Measurements from ENCODE around the gene TMEM50B.

Gene TMEM50B

DNA sequence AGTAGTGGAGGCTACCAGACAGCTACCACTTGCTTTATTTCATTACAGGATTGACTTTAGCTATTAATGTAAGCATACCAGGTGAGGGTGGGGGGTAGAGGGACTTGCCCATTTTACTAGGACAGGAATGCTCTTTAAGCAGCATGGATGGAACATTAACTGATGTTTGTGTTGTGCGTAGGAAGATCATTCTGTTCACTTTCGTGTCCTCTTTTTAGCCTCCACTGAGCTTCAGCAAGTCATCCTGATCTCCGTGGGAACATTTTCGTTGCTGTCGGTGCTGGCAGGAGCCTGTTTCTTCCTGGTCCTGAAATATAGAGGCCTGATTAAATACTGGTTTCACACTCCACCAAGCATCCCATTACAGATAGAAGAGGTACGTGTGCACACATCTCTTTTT lies 47.3 kb downstream of the TMEM50B start:
- WGBS, 2 experiments, result 95 to 96% methylated on average over 6 of the region's 6 CpGs
- Histone ChIP-seq H3K27me3 (ENCODE audit: control insufficient read depth, insufficient read depth, low read length, poor library complexity, severe bottlenecking) (no peaks in the 10 kb centered on the region), H3K27ac (ENCODE audit: insufficient read depth, low read depth, low read length, poor library complexity, severe bottlenecking) (no peak overlapping the region), H3K4me3 (ENCODE audit: insufficient read depth, low read depth, low read length) (no peak overlapping the region), H3K36me3 (ENCODE audit: control insufficient read depth, insufficient read depth, low read length) (peaks cover 36% of the 10 kb centered on the region), H3K9me3 (ENCODE audit: control insufficient read depth, low read length) (no peaks in the 10 kb centered on the region), H3K4me1 (ENCODE audit: control insufficient read depth, insufficient read depth, low read length) (no peaks in the 10 kb centered on the region)

DNA sequence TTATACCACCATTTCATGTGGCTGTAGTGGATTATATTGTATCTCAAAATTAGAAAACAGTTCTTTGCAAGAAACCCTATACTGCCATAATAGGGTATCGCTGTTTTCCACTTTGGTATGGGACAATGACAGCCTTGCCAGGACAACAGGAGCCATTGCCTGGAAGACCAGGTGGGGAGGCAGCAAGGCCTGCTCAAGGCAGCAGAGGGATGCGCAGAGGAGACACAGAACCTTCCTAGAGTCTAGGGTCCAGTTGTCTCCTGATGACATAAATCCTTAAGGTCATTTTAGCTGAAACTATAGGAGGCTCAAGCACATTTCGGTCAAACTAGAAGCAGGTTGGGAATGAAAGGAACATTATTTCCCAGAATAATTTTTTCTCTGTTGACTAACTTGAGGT lies 48.9 kb downstream of the TMEM50B start:
- no peaks in the 10 kb centered on the region for H3K4me1 ChIP-seq (ENCODE audit: control insufficient read depth, insufficient read depth, low read length)
- no peaks in the 10 kb centered on the region for H3K27me3 ChIP-seq (ENCODE audit: control insufficient read depth, insufficient read depth, low read length, poor library complexity, severe bottlenecking)
- no peak overlapping the region for H3K27ac ChIP-seq (ENCODE audit: insufficient read depth, low read depth, low read length, poor library complexity, severe bottlenecking)
- H3K36me3 ChIP-seq (ENCODE audit: control insufficient read depth, insufficient read depth, low read length), result peaks cover 36% of the 10 kb centered on the region
- H3K9me3 ChIP-seq (ENCODE audit: control insufficient read depth, low read length), result no peaks in the 10 kb centered on the region
- H3K4me3 ChIP-seq (ENCODE audit: insufficient read depth, low read depth, low read length), result no peak overlapping the region
- WGBS, 2 experiments, result 94 to 100% methylated on average over 3 of the region's 3 CpGs

DNA sequence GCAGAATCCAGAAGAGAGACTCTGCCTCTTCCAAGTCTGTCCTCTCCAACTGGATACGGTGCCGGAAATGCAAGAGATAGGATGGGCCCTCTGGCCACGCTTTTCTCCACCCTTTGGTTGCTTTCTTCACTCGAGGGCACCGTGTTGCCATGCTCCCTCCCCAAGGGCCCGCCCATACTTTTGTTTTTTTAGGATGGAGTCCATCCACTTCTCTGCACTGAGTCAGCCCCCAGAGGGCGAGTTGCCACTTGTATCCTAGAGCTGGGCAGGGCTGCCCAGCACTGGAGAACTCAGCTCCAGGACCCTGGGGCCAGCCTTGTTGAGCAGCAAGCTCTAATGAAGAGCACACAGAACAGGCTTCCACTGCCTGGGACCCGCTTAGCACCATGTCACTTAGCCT lies 51.1 kb downstream of the TMEM50B start:
- Histone ChIP-seq H3K4me3 (ENCODE audit: insufficient read depth, low read depth, low read length) (no peak overlapping the region), H3K36me3 (ENCODE audit: control insufficient read depth, insufficient read depth, low read length) (peaks cover 37% of the 10 kb centered on the region), H3K27me3 (ENCODE audit: control insufficient read depth, insufficient read depth, low read length, poor library complexity, severe bottlenecking) (no peaks in the 10 kb centered on the region), H3K27ac (ENCODE audit: insufficient read depth, low read depth, low read length, poor library complexity, severe bottlenecking) (no peak overlapping the region), H3K4me1 (ENCODE audit: control insufficient read depth, insufficient read depth, low read length) (no peaks in the 10 kb centered on the region), H3K9me3 (ENCODE audit: control insufficient read depth, low read length) (no peaks in the 10 kb centered on the region)
- 93 to 94% methylated on average over 8 of the region's 8 CpGs for WGBS, 2 experiments

DNA sequence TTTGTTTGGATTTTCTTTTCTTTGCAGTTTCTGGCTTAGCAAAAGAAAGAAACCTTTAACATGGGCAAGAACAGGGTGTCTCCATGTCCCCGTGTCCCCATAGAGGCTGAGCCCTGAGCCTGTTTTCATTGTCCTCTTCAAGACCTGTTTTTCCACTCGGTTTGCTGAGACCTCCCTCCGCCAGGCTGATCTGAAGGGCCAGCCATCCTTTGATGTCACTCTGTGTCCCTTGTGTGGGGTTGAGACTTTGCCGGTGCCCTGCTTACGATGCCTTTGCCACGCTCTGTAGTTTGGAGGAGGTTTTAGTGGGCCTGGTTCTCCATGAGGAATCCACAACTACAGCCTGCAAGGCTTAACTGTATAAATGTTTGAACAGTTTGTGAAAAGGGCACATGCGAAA lies 52.7 kb downstream of the TMEM50B start:
- Histone ChIP-seq H3K27me3 (ENCODE audit: control insufficient read depth, insufficient read depth, low read length, poor library complexity, severe bottlenecking) (no peaks in the 10 kb centered on the region), H3K27ac (ENCODE audit: insufficient read depth, low read depth, low read length, poor library complexity, severe bottlenecking) (no peak overlapping the region), H3K4me1 (ENCODE audit: control insufficient read depth, insufficient read depth, low read length) (no peaks in the 10 kb centered on the region), H3K36me3 (ENCODE audit: control insufficient read depth, insufficient read depth, low read length) (peaks cover 28% of the 10 kb centered on the region), H3K9me3 (ENCODE audit: control insufficient read depth, low read length) (no peaks in the 10 kb centered on the region), H3K4me3 (ENCODE audit: insufficient read depth, low read depth, low read length) (no peak overlapping the region)
- WGBS, 2 experiments, result 94% methylated on average over 7 of the region's 7 CpGs

DNA sequence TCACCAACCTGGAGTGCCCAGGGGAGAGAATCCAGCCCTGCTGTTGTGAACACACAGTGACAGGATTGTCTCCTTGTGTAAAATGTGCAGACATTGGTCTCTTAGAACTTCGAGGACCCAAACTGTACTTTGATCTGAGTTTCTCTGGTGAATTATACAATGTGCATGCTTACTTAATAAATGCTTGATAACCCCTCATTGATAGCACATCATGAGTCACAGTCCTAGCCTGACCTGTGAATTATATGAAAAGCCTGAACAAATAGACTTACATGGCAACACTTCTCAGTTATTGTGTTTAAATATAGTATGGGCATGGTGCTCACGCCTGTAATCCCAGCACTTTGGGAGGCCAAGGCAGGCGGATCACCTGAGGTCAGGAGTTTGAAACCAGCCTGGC lies 53.9 kb downstream of the TMEM50B start:
- Histone ChIP-seq H3K27me3 (ENCODE audit: control insufficient read depth, insufficient read depth, low read length, poor library complexity, severe bottlenecking) (no peaks in the 10 kb centered on the region), H3K9me3 (ENCODE audit: control insufficient read depth, low read length) (no peaks in the 10 kb centered on the region), H3K4me1 (ENCODE audit: control insufficient read depth, insufficient read depth, low read length) (no peaks in the 10 kb centered on the region), H3K27ac (ENCODE audit: insufficient read depth, low read depth, low read length, poor library complexity, severe bottlenecking) (no peak overlapping the region), H3K4me3 (ENCODE audit: insufficient read depth, low read depth, low read length) (no peak overlapping the region), H3K36me3 (ENCODE audit: control insufficient read depth, insufficient read depth, low read length) (peaks cover 30% of the 10 kb centered on the region)
- WGBS, 2 experiments, result 87 to 93% methylated on average over 3 of the region's 3 CpGs

DNA sequence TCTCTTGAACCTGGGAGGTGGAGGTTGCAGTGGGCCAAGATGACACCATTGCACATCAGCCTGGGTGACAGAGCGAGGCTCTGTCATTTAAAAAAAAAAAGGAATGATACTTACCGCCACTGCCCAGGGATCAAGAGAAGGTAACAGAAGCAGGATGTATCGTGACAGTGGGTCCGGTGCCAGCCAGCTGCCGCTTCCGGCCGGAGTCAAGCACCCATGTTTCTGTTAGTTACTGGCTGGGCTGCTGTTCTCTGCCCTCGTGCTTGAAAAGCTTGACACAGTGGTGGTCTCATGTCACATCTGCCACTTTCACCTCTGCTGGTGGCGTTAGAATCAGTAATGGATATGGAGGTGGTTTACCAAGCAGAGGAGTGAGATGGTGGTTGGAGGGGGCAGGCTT lies 55.6 kb downstream of the TMEM50B start:
- Histone ChIP-seq H3K4me3 (ENCODE audit: insufficient read depth, low read depth, low read length) (no peak overlapping the region), H3K27ac (ENCODE audit: insufficient read depth, low read depth, low read length, poor library complexity, severe bottlenecking) (no peak overlapping the region), H3K4me1 (ENCODE audit: control insufficient read depth, insufficient read depth, low read length) (no peaks in the 10 kb centered on the region), H3K9me3 (ENCODE audit: control insufficient read depth, low read length) (no peaks in the 10 kb centered on the region), H3K36me3 (ENCODE audit: control insufficient read depth, insufficient read depth, low read length) (peaks cover 29% of the 10 kb centered on the region), H3K27me3 (ENCODE audit: control insufficient read depth, insufficient read depth, low read length, poor library complexity, severe bottlenecking) (no peaks in the 10 kb centered on the region)
- WGBS, 2 experiments, result 94 to 96% methylated on average over 9 of the region's 9 CpGs

DNA sequence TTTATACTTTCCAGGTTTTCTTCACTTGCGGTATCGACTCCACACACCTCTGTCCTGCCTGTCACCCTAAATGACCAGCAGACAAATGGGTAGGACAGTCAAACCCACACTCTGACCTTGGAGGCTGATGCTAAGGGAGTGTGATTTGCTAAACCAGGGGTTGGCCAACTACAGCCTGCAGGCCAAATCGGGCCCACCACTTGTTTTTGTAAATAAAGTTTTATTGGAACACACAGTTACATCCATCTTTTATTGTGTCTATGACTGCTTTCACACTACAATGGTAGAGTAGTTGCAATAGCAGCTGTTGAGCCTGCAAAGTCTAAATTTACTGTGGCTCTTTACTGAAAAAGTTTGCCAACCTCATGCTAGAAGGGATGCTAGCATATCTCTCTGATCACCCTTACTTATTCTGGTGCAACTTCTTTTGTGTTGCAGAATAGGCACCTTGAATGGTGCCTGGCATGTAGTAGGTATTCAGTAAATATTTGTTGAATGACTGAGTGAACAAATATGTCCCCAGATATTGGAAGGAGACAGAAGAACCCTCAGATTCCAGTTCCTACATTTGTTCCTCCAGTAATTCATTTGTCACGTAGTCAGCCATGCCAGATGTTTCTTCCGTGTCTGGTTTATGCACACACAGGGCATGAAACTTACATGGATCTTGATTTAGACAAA lies 57.9 kb downstream of the TMEM50B start:
- Histone ChIP-seq H3K36me3 (ENCODE audit: control insufficient read depth, insufficient read depth, low read length) (peaks cover 20% of the 10 kb centered on the region), H3K27ac (ENCODE audit: insufficient read depth, low read depth, low read length, poor library complexity, severe bottlenecking) (no peak overlapping the region), H3K27me3 (ENCODE audit: control insufficient read depth, insufficient read depth, low read length, poor library complexity, severe bottlenecking) (no peaks in the 10 kb centered on the region), H3K9me3 (ENCODE audit: control insufficient read depth, low read length) (no peaks in the 10 kb centered on the region), H3K4me3 (ENCODE audit: insufficient read depth, low read depth, low read length) (no peak overlapping the region), H3K4me1 (ENCODE audit: control insufficient read depth, insufficient read depth, low read length) (no peaks in the 10 kb centered on the region)
- WGBS, 2 experiments, result 92 to 94% methylated on average over 5 of the region's 5 CpGs

DNA sequence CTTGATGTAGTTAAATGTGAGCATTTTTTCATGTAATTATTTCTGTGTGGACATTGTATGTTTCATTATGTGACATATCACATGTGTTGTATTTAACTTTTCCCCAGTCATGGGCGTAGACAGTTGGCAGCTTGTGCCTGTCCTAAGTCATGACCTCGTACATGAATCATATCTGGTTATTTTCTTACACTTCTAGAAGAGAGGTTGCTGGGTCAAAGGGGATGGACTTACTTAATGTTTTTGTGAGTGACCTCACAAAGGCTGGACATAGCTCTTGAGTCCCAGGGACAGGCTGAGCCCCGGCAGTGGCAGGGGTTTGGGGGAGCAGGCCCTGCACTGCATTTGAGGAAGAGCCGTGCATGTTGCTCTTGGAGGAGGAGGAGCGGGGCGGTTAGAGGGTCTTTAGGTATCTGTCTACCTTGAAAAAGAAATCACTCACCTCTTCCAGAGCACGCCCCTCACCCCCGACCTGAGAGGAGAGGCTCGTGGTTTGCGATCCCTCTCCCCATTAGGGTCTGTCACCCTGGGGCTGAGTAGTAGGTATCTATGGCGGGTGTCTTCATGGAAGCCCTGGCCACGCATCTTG lies 60.1 kb downstream of the TMEM50B start:
- H3K4me1 ChIP-seq (ENCODE audit: control insufficient read depth, insufficient read depth, low read length), result no peaks in the 10 kb centered on the region
- no peak overlapping the region for H3K4me3 ChIP-seq (ENCODE audit: insufficient read depth, low read depth, low read length)
- H3K36me3 ChIP-seq (ENCODE audit: control insufficient read depth, insufficient read depth, low read length), result peaks cover 19% of the 10 kb centered on the region
- H3K27me3 ChIP-seq (ENCODE audit: control insufficient read depth, insufficient read depth, low read length, poor library complexity, severe bottlenecking), result no peaks in the 10 kb centered on the region
- WGBS, 2 experiments, result 94 to 98% methylated on average over 12 of the region's 12 CpGs
- H3K27ac ChIP-seq (ENCODE audit: insufficient read depth, low read depth, low read length, poor library complexity, severe bottlenecking), result no peak overlapping the region
- no peaks in the 10 kb centered on the region for H3K9me3 ChIP-seq (ENCODE audit: control insufficient read depth, low read length)

DNA sequence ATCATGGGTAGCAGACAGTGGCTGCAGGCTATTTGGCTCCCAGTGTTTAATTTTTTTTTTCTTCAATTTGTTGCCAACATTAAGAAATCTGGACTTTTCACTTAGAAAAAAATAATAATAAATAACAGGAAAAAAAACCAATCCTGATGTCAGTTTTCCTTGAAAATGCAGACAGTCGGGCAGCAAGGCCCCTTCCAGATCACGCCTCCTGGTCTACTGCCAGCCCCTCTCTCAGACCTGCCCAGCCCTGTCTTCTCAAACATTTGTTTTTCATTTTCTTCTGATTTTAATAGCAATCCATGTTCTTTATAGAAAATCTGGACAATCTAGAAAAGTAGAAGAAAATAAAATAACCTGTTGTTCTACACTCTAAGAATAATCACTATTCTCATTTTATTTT lies 61.1 kb downstream of the TMEM50B start:
- Histone ChIP-seq H3K9me3 (ENCODE audit: control insufficient read depth, low read length) (no peaks in the 10 kb centered on the region), H3K27ac (ENCODE audit: insufficient read depth, low read depth, low read length, poor library complexity, severe bottlenecking) (no peak overlapping the region), H3K27me3 (ENCODE audit: control insufficient read depth, insufficient read depth, low read length, poor library complexity, severe bottlenecking) (no peaks in the 10 kb centered on the region), H3K36me3 (ENCODE audit: control insufficient read depth, insufficient read depth, low read length) (peaks cover 19% of the 10 kb centered on the region), H3K4me3 (ENCODE audit: insufficient read depth, low read depth, low read length) (no peak overlapping the region), H3K4me1 (ENCODE audit: control insufficient read depth, insufficient read depth, low read length) (no peaks in the 10 kb centered on the region)
- WGBS, 2 experiments, result 89 to 92% methylated on average over 2 of the region's 2 CpGs

DNA sequence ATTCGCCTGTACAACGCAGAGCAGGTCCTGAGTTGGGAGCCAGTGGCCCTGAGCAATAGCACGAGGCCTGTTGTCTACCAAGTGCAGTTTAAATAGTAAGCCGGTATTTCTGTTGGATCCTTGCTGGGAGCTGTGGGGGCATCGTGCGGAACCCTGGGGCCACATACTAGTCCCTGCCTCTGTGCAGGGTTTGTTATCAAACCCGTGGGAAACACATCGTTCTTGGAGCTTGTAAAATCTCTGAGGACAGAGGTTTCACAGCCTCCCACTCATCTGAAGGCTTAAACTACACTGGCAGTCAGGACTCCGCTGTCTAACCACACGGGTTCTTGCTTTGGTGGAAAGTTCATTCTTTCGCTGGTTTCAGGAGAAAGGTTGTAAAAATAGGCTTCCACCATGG lies 64.8 kb downstream of the TMEM50B start:
- H3K36me3 ChIP-seq (ENCODE audit: control insufficient read depth, insufficient read depth, low read length), result peaks cover 7% of the 10 kb centered on the region
- no peaks in the 10 kb centered on the region for H3K27me3 ChIP-seq (ENCODE audit: control insufficient read depth, insufficient read depth, low read length, poor library complexity, severe bottlenecking)
- H3K4me1 ChIP-seq (ENCODE audit: control insufficient read depth, insufficient read depth, low read length), result no peaks in the 10 kb centered on the region
- no peak overlapping the region for H3K4me3 ChIP-seq (ENCODE audit: insufficient read depth, low read depth, low read length)
- no peaks in the 10 kb centered on the region for H3K9me3 ChIP-seq (ENCODE audit: control insufficient read depth, low read length)
- H3K27ac ChIP-seq (ENCODE audit: insufficient read depth, low read depth, low read length, poor library complexity, severe bottlenecking), result no peak overlapping the region
- WGBS, 2 experiments, result 95 to 96% methylated on average over 11 of the region's 11 CpGs
